ENCODE measurements around the gene C4orf54.

The C4orf54 gene

GRCh38 chr4:99652596-99653436 is 4.8 kb downstream of the C4orf54 start:
- in situ Hi-C loops (cut with MboI; ENCODE audit: low sequenced_read_pairs): no loop called here

- in situ Hi-C loops (cut with MboI; ENCODE audit: low sequenced_read_pairs): no loop called here
Observed at GRCh38 chr4:99651811-99652485, 5.7 kb downstream of the C4orf54 start.

- in situ Hi-C loops (cut with MboI; ENCODE audit: low sequenced_read_pairs): no loop called here
Observed at GRCh38 chr4:99651016-99651769, 6.4 kb downstream of the C4orf54 start.

- in situ Hi-C loops (cut with MboI; ENCODE audit: low sequenced_read_pairs): no loop called here
Observed at GRCh38 chr4:99649778-99650177, 7.8 kb downstream of the C4orf54 start.

GRCh38 chr4:99649208-99649607 is 8.4 kb downstream of the C4orf54 start:
- in situ Hi-C loops (cut with MboI; ENCODE audit: low sequenced_read_pairs): no loop called here

- in situ Hi-C loops (cut with MboI; ENCODE audit: low sequenced_read_pairs): no loop called here
Observed at GRCh38 chr4:99648321-99648720, 9.3 kb downstream of the C4orf54 start.

- in situ Hi-C loops (cut with MboI; ENCODE audit: low sequenced_read_pairs): no loop called here
Observed at GRCh38 chr4:99647071-99647470, 10.6 kb downstream of the C4orf54 start.

GRCh38 chr4:99645638-99646037 is 12.0 kb downstream of the C4orf54 start:
- in situ Hi-C loops (cut with MboI; ENCODE audit: low sequenced_read_pairs): no loop called here

- in situ Hi-C loops (cut with MboI; ENCODE audit: low sequenced_read_pairs): no loop called here
Observed at GRCh38 chr4:99645036-99645435, 12.6 kb downstream of the C4orf54 start.

GRCh38 chr4:99644453-99644852 is 13.2 kb downstream of the C4orf54 start:
- in situ Hi-C loops (cut with MboI; ENCODE audit: low sequenced_read_pairs): no loop called here

- in situ Hi-C loops (cut with MboI; ENCODE audit: low sequenced_read_pairs): no loop called here
Observed at GRCh38 chr4:99642725-99643489, 14.7 kb downstream of the C4orf54 start.

- in situ Hi-C loops (cut with MboI; ENCODE audit: low sequenced_read_pairs): no loop called here
Observed at GRCh38 chr4:99640676-99641075, 17.0 kb downstream of the C4orf54 start.

GRCh38 chr4:99637174-99637573 is 20.5 kb downstream of the C4orf54 start:
- in situ Hi-C loops (cut with MboI; ENCODE audit: low sequenced_read_pairs): no loop called here

- in situ Hi-C loops (cut with MboI; ENCODE audit: low sequenced_read_pairs): no loop called here
Observed at GRCh38 chr4:99636422-99636821, 21.2 kb downstream of the C4orf54 start.

GRCh38 chr4:99635601-99636000 is 22.0 kb downstream of the C4orf54 start:
- in situ Hi-C loops (cut with MboI; ENCODE audit: low sequenced_read_pairs): no loop called here

- in situ Hi-C loops (cut with MboI; ENCODE audit: low sequenced_read_pairs): no loop called here
Observed at GRCh38 chr4:99634742-99635360, 22.8 kb downstream of the C4orf54 start.

- in situ Hi-C loops (cut with MboI; ENCODE audit: low sequenced_read_pairs): no loop called here
Observed at GRCh38 chr4:99633772-99634171, 23.9 kb downstream of the C4orf54 start.

GRCh38 chr4:99630857-99631360 is 26.7 kb downstream of the C4orf54 start:
- in situ Hi-C loops (cut with MboI; ENCODE audit: low sequenced_read_pairs): no loop called here

GRCh38 chr4:99629962-99630554 is 27.6 kb downstream of the C4orf54 start:
- in situ Hi-C loops (cut with MboI; ENCODE audit: low sequenced_read_pairs): no loop called here

GRCh38 chr4:99628040-99628439 is 29.6 kb downstream of the C4orf54 start:
- in situ Hi-C loops (cut with MboI; ENCODE audit: low sequenced_read_pairs): no loop called here

Measured in HL-60/S4 treated with phorbol 12-myristate 13-acetate at 8.2 ng/mL for 4 days and 3 days (cell line).